ENCODE data around the gene PCDHGA5. TPM values are rescaled to one million over a fixed set of nuclear protein-coding genes. Genes with fewer than 3 reads are reported as not detected.
"Not testable (repeated sequence)": the region's sequence is repeated elsewhere in the genome, so short reads cannot be mapped to it uniquely, and the experiment has no call there.

Gene PCDHGA5
- total RNA-seq, 3 donors from 2014 or later = 5.4 to 9.4 (median 8.8) TPM

DNA sequence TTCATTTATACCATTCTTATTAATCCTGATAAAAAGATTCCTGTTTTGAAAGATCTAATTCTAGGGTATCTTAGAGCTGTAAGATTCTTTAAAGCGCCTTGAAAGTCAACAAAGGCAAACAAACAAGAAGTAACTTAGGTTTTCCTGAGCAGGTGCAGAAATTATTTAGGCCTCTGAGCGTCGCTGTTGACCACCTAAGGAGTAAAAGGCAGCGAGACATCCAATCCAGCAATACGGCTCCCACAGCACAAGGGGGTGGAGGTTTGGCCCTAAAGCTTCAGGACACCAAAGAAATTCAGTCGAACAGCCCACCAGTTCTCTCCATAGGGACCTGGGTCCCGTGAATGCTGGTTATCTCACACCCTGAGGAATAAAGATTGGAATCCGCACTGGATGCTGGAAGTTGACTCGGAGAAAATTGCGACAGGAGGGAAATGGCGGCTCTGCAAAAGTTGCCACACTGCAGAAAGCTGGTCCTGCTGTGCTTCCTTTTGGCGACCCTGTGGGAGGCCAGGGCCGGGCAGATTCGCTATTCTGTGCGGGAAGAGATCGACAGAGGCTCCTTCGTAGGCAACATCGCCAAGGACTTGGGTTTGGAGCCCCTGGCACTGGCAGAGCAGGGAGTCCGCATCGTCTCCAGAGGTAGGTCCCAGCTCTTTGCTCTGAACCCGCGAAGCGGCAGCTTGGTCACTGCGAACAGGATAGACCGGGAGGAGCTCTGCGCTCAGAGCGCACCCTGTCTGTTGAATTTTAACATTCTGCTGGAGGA lies 25.2 kb upstream of the PCDHGA5 start, which contains the start of gene PCDHGA2:
TSS of gene PCDHGA2 (plus strand) at position 223 of the 769 bp plus-strand sequence.
- peak within 1 kb of the TSS; percentile 24 to 51 (median 45) for H3K4me3 ChIP-seq
- TF ChIP-seq POLR2AphosphoS5 (IDR thresholded peaks at IDR 0.05) (no peak), POLR2A (IDR thresholded peaks at IDR 0.05) (no peak), CTCF (IDR thresholded peaks at IDR 0.05) (peak in 2 of 3 donors; percentile 16 to 47)
- H3K36me3 ChIP-seq = no peaks in the 10 kb centered on the region
- no peaks in the 10 kb centered on the region for H3K4me1 ChIP-seq
- peak within 1 kb of the TSS in 1 of 2 donors; percentile 21 for H3K27ac ChIP-seq
- DNase-seq (ENCODE audit: low spot score in 2 of 2) = no peak
- no peaks in the 10 kb centered on the region for H3K27me3 ChIP-seq
- intact Hi-C loops (cut with DNase I; ENCODE audit: low total_unique reads) = no loop called here
- H3K9me3 ChIP-seq = peaks cover 54 to 91% of the 10 kb centered on the region in 2 donors

DNA sequence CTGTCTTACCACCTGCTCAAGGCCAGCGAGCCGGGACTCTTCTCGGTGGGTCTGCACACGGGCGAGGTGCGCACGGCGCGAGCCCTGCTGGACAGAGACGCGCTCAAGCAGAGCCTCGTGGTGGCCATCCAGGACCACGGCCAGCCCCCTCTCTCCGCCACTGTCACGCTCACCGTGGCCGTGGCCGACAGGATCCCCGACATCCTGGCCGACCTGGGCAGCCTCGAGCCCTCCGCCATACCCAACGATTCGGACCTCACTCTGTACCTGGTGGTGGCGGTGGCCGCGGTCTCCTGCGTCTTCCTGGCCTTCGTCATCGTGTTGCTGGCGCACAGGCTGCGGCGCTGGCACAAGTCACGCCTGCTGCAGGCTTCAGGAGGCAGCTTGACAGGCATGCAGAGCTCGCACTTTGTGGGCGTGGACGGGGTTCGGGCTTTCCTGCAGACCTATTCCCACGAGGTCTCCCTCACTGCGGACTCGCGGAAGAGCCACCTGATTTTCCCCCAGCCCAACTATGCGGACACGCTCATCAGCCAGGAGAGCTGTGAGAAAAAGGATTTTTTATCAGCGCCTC lies 23.1 kb upstream of the PCDHGA5 start:
- peak overlapping the region in 1 of 3 donors; percentile 12 for H3K4me3 ChIP-seq
- H3K4me1 ChIP-seq; DNase-seq (ENCODE audit: low spot score in 2 of 2); H3K36me3 ChIP-seq; intact Hi-C loops (cut with DNase I; ENCODE audit: low total_unique reads); H3K27me3 ChIP-seq; H3K27ac ChIP-seq: not testable (repeated sequence)
- H3K9me3 ChIP-seq = peaks cover 67 to 89% of the 10 kb centered on the region in 2 donors

DNA sequence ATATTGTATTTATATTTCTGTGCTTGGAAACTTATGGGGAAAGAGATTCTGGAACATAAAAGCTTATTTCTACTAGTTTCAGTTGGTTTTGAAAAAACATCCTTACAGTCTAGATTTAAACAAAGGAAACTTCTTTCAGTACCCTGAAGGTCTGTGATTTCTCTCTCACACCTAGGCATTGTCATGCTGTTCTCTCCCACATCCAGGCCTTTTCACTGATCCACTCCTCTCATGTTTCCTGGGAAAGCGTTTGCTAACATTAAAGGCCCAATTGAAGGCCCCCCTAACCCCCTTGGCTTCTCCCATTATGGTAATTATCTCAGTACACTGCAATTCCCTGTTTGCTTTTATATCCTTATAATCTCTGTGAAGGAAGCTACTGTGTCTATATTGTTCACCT lies 21.2 kb upstream of the PCDHGA5 start:
- TF ChIP-seq POLR2AphosphoS5 (IDR thresholded peaks at IDR 0.05) = no peak
- TF ChIP-seq CTCF (IDR thresholded peaks at IDR 0.05) = no peak
- no peak for TF ChIP-seq POLR2A (IDR thresholded peaks at IDR 0.05)
- Histone ChIP-seq H3K27me3 (no peaks in the 10 kb centered on the region), H3K9me3 (peaks cover 85 to 98% of the 10 kb centered on the region in 2 donors), H3K4me3 (no peak overlapping the region), H3K4me1 (no peaks in the 10 kb centered on the region), H3K36me3 (no peaks in the 10 kb centered on the region), H3K27ac (no peak overlapping the region)
- DNase-seq (ENCODE audit: low spot score in 2 of 2) = no peak
- intact Hi-C loops (cut with DNase I; ENCODE audit: low total_unique reads) = no loop called here

- intact Hi-C loops (cut with DNase I; ENCODE audit: low total_unique reads) = no loop called here
- no peaks in the 10 kb centered on the region for H3K4me1 ChIP-seq
- no peaks in the 10 kb centered on the region for H3K27me3 ChIP-seq
- no peaks in the 10 kb centered on the region for H3K36me3 ChIP-seq
- no peak for TF ChIP-seq POLR2A (IDR thresholded peaks at IDR 0.05)
- no peak for TF ChIP-seq POLR2AphosphoS5 (IDR thresholded peaks at IDR 0.05)
- TF ChIP-seq CTCF (IDR thresholded peaks at IDR 0.05) = no peak
- H3K27ac ChIP-seq = no peak within 1 kb of the TSS
- peak within 1 kb of the TSS; percentile 7 to 42 (median 13) for H3K4me3 ChIP-seq
- DNase-seq (ENCODE audit: low spot score in 2 of 2) = no peak
- H3K9me3 ChIP-seq = peaks cover 85 to 98% of the 10 kb centered on the region in 2 donors
These were observed 20.6 kb upstream of the PCDHGA5 start, which contains the start of gene PCDHGA3 for GRCh38 chr5:141343242-141343952. TSS of gene PCDHGA3 (plus strand) at chr5:141343829. CDS start at chr5:141344034, 205 bp downstream.

- H3K27ac ChIP-seq = no peak overlapping the region
- intact Hi-C loops (cut with DNase I; ENCODE audit: low total_unique reads) = no loop called here
- no peaks in the 10 kb centered on the region for H3K36me3 ChIP-seq
- DNase-seq (ENCODE audit: low spot score in 2 of 2) = no peak
- H3K9me3 ChIP-seq = peaks cover 79 to 98% of the 10 kb centered on the region in 2 donors
- no peaks in the 10 kb centered on the region for H3K27me3 ChIP-seq
- no peaks in the 10 kb centered on the region for H3K4me1 ChIP-seq
- peak overlapping the region; percentile 7 to 42 (median 13) for H3K4me3 ChIP-seq
- no peak for TF ChIP-seq POLR2A (IDR thresholded peaks at IDR 0.05)
- no peak for TF ChIP-seq CTCF (IDR thresholded peaks at IDR 0.05)
- TF ChIP-seq POLR2AphosphoS5 (IDR thresholded peaks at IDR 0.05) = no peak
These were observed 20.0 kb upstream of the PCDHGA5 start for GRCh38 chr5:141343953-141344463.
